Mesenchymal stem cell (in vitro differentiated cells and primary cell): ENCODE results near the gene CERS6.

Experiments
- DNase-seq: peaks from one replicate; pipeline ENCODE4 v3.0.0-alpha.2; 2013
- H2AFZ ChIP-seq: one replicate; pipeline ENCODE4 v1.6.1; 2013; ENCODE audit warnings: low read depth, mild to moderate bottlenecking, control low read depth, inconsistent platforms, low read length, moderate library complexity
- H2AK5ac ChIP-seq: 2 replicates; pipeline ENCODE4 v1.6.1; 2013; ENCODE audit warnings: low read length, moderate library complexity, mild to moderate bottlenecking, inconsistent platforms; ENCODE audit not compliant: severe bottlenecking
- H2BK120ac ChIP-seq: one replicate; pipeline ENCODE4 v1.6.1; 2013; ENCODE audit warnings: low read depth, mild to moderate bottlenecking, inconsistent platforms, low read length, moderate library complexity
- H2BK12ac ChIP-seq, 2 experiments: one replicate each; pipeline ENCODE4 v1.6.1; 2013; ENCODE audit warnings: inconsistent platforms in 2 of 2, low read length in 2 of 2, mild to moderate bottlenecking in 2 of 2, moderate library complexity in 2 of 2, control low read depth in 1 of 2
- H2BK15ac ChIP-seq: one replicate; pipeline ENCODE4 v1.6.1; 2013; ENCODE audit warnings: mild to moderate bottlenecking, low read depth, inconsistent platforms; ENCODE audit not compliant: poor library complexity, severe bottlenecking
- H2BK5ac ChIP-seq: 2 replicates; pipeline ENCODE4 v1.6.1; 2013; ENCODE audit warnings: low read depth, mild to moderate bottlenecking, low read length, control low read depth, inconsistent platforms; ENCODE audit not compliant: poor library complexity, severe bottlenecking
- H3K14ac ChIP-seq, 2 experiments: one replicate each; pipeline ENCODE4 v1.6.1; 2013; ENCODE audit warnings: inconsistent platforms in 2 of 2, low read length in 2 of 2, control low read depth in 1 of 2, mild to moderate bottlenecking in 1 of 2, moderate library complexity in 1 of 2
- H3K18ac ChIP-seq, 2 experiments: one replicate each; pipeline ENCODE4 v1.6.1; 2013; ENCODE audit warnings: inconsistent platforms in 2 of 2, low read length in 2 of 2, control low read depth in 1 of 2, low read depth in 1 of 2, mild to moderate bottlenecking in 1 of 2
- H3K23ac ChIP-seq, 2 experiments: one replicate each; pipeline ENCODE4 v1.6.1; 2013; ENCODE audit warnings: inconsistent platforms in 2 of 2, low read length in 2 of 2, mild to moderate bottlenecking in 2 of 2, moderate library complexity in 2 of 2, control low read depth in 1 of 2
- H3K27ac ChIP-seq: 2 replicates; pipeline ENCODE4 v1.5.1; 2013; ENCODE audit warnings: mild to moderate bottlenecking, moderate library complexity, low read length, control low read depth, inconsistent platforms; ENCODE audit not compliant: poor library complexity, severe bottlenecking
- H3K27me3 ChIP-seq, 2 experiments: 2 replicates each; pipeline versions ENCODE4 v1.6.1 to v1.7.0; 2013; ENCODE audit warnings: low read length in 2 of 2, mild to moderate bottlenecking in 2 of 2, moderate library complexity in 2 of 2, control low read depth in 1 of 2, inconsistent platforms in 1 of 2; ENCODE audit not compliant: control insufficient read depth in 1 of 2, insufficient read depth in 1 of 2
- H3K36me3 ChIP-seq, 2 experiments: 2 replicates each; pipeline versions ENCODE4 v1.6.1 to v1.7.0; 2013; ENCODE audit warnings: low read length in 2 of 2, control low read depth in 1 of 2, inconsistent platforms in 1 of 2, low read depth in 1 of 2, mild to moderate bottlenecking in 1 of 2; ENCODE audit not compliant: insufficient read depth in 2 of 2, control insufficient read depth in 1 of 2
- H3K4ac ChIP-seq, 2 experiments: one replicate each; pipeline ENCODE4 v1.6.1; 2013; ENCODE audit warnings: inconsistent platforms in 2 of 2, low read length in 2 of 2, mild to moderate bottlenecking in 2 of 2, moderate library complexity in 2 of 2, control low read depth in 1 of 2, low read depth in 1 of 2
- H3K4me1 ChIP-seq: 2 replicates; pipeline ENCODE4 v1.6.1; 2013; ENCODE audit warnings: low read depth, low read length, control low read depth; ENCODE audit not compliant: control insufficient read depth, insufficient read depth
- H3K4me2 ChIP-seq: 2 replicates; pipeline ENCODE4 v1.6.1; 2013; ENCODE audit warnings: low read length, mild to moderate bottlenecking, inconsistent platforms; ENCODE audit not compliant: poor library complexity, severe bottlenecking
- H3K4me3 ChIP-seq, 2 experiments: 2 replicates each; pipeline versions ENCODE4 v1.5.1 to v1.7.0; 2013; ENCODE audit warnings: low read length in 2 of 2, mild to moderate bottlenecking in 2 of 2, control low read depth in 1 of 2, low read depth in 1 of 2; ENCODE audit not compliant: insufficient read depth in 1 of 2
- H3K79me1 ChIP-seq: replicated peaks from 2 replicates; pipeline ENCODE4 v1.6.1; 2013; ENCODE audit warnings: mild to moderate bottlenecking, control low read depth, low read length, inconsistent platforms; ENCODE audit not compliant: poor library complexity, severe bottlenecking
- H3K9ac ChIP-seq: 2 replicates; pipeline ENCODE4 v1.7.0; 2013; ENCODE audit warnings: mild to moderate bottlenecking, low read length, moderate library complexity
- H3K9me3 ChIP-seq: 2 replicates; pipeline ENCODE4 v1.7.0; 2013; ENCODE audit warnings: mild to moderate bottlenecking, low read length; ENCODE audit not compliant: control insufficient read depth
- H4K8ac ChIP-seq: one replicate; pipeline ENCODE4 v1.6.1; 2013; ENCODE audit warnings: inconsistent platforms, mild to moderate bottlenecking, low read length, moderate library complexity
- H4K91ac ChIP-seq: one replicate; pipeline ENCODE4 v1.6.1; 2013; ENCODE audit warnings: mild to moderate bottlenecking, low read length, inconsistent platforms
- WGBS: methylation state at CpG from one replicate; pipeline ENCODE4 v1.1.7; 2013; ENCODE audit warnings: mixed read lengths; 5-methylcytosine and 5-hydroxymethylcytosine counted together

Gene CERS6

GRCh38 chr2:168422584-168422983 is 33.5 kb upstream of the CERS6 start:
- H3K4me1 ChIP-seq, result peaks cover 2% of the 10 kb centered on the region
- H3K4me3 ChIP-seq, result no peak overlapping the region
- H3K79me1 ChIP-seq, result no peaks in the 10 kb centered on the region
- no peaks in the 10 kb centered on the region for H3K36me3 ChIP-seq
- H3K4ac ChIP-seq, result no peak overlapping the region
- no peak overlapping the region for H3K23ac ChIP-seq
- no peak overlapping the region for H3K18ac ChIP-seq
- no peak overlapping the region for H2BK12ac ChIP-seq
- H2BK120ac ChIP-seq, result no peak overlapping the region
- no peak overlapping the region for H4K8ac ChIP-seq
- no peaks in the 10 kb centered on the region for H3K9me3 ChIP-seq
- H2AFZ ChIP-seq, result no peak overlapping the region
- no peak overlapping the region for H2BK5ac ChIP-seq
- no peak overlapping the region for H3K27ac ChIP-seq
- H4K91ac ChIP-seq, result no peak overlapping the region
- no peak overlapping the region for H3K4me2 ChIP-seq
- no peak overlapping the region for H3K9ac ChIP-seq
- no peak overlapping the region for H3K14ac ChIP-seq
- H2AK5ac ChIP-seq, result no peak overlapping the region
- no peaks in the 10 kb centered on the region for H3K27me3 ChIP-seq
- H2BK15ac ChIP-seq, result no peak overlapping the region
- DNase-seq, result no peak

- Histone ChIP-seq H3K14ac (no peak overlapping the region), H3K4ac (no peak overlapping the region), H3K9ac (no peak overlapping the region), H2BK15ac (no peak overlapping the region), H3K27ac (no peak overlapping the region), H4K8ac (peak overlapping the region; percentile 6), H2BK5ac (no peak overlapping the region), H3K9me3 (no peaks in the 10 kb centered on the region), H2BK120ac (no peak overlapping the region), H3K36me3 (no peaks in the 10 kb centered on the region), H3K18ac (no peak overlapping the region), H3K27me3 (no peaks in the 10 kb centered on the region), H3K79me1 (no peaks in the 10 kb centered on the region), H3K4me1 (peaks cover 2% of the 10 kb centered on the region), H4K91ac (no peak overlapping the region), H3K4me3 (no peak overlapping the region), H2AK5ac (no peak overlapping the region), H3K4me2 (no peak overlapping the region), H3K23ac (no peak overlapping the region), H2AFZ (no peak overlapping the region), H2BK12ac (no peak overlapping the region)
- WGBS, result 43% methylated on average over 1 of the region's 2 CpGs
- no peak for DNase-seq
These were observed 31.7 kb upstream of the CERS6 start for GRCh38 chr2:168424112-168424951.

- no peak for DNase-seq
- no peaks in the 10 kb centered on the region for H3K27me3 ChIP-seq
- no peak overlapping the region for H3K9ac ChIP-seq
- no peak overlapping the region for H2BK15ac ChIP-seq
- no peaks in the 10 kb centered on the region for H3K9me3 ChIP-seq
- no peak overlapping the region for H4K8ac ChIP-seq
- H2BK5ac ChIP-seq, result no peak overlapping the region
- no peaks in the 10 kb centered on the region for H3K79me1 ChIP-seq
- no peak overlapping the region for H3K4me3 ChIP-seq
- no peak overlapping the region for H3K23ac ChIP-seq
- no peak overlapping the region for H3K18ac ChIP-seq
- H2BK12ac ChIP-seq, result no peak overlapping the region
- H3K4ac ChIP-seq, result no peak overlapping the region
- no peak overlapping the region for H2AK5ac ChIP-seq
- no peaks in the 10 kb centered on the region for H3K36me3 ChIP-seq
- H4K91ac ChIP-seq, result no peak overlapping the region
- H3K27ac ChIP-seq, result no peak overlapping the region
- no CpG with 5 or more reads among the region's 3 CpGs for WGBS
- H2AFZ ChIP-seq, result no peak overlapping the region
- H3K4me1 ChIP-seq, result peaks cover 2% of the 10 kb centered on the region
- no peak overlapping the region for H3K14ac ChIP-seq
- no peak overlapping the region for H3K4me2 ChIP-seq
- H2BK120ac ChIP-seq, result no peak overlapping the region
These were observed 31.1 kb upstream of the CERS6 start for GRCh38 chr2:168424971-168425370.

GRCh38 chr2:168426861-168427260 is 29.2 kb upstream of the CERS6 start:
- WGBS, result 92% methylated on average over 1 of the region's 2 CpGs
- Histone ChIP-seq H4K8ac (no peak overlapping the region), H3K27ac (no peak overlapping the region), H2BK5ac (no peak overlapping the region), H2BK15ac (no peak overlapping the region), H3K36me3 (no peaks in the 10 kb centered on the region), H3K23ac (no peak overlapping the region), H3K18ac (no peak overlapping the region), H3K79me1 (no peaks in the 10 kb centered on the region), H2AFZ (no peak overlapping the region), H3K14ac (no peak overlapping the region), H3K9me3 (no peaks in the 10 kb centered on the region), H4K91ac (no peak overlapping the region), H2BK12ac (no peak overlapping the region), H2BK120ac (no peak overlapping the region), H3K4me3 (no peak overlapping the region), H3K27me3 (no peaks in the 10 kb centered on the region), H3K4ac (no peak overlapping the region), H3K9ac (no peak overlapping the region), H3K4me2 (no peak overlapping the region), H2AK5ac (no peak overlapping the region), H3K4me1 (peaks cover 2% of the 10 kb centered on the region)
- no peak for DNase-seq
